Trophoblast cell (in vitro differentiated cells and primary cell): Measurements from ENCODE around the gene NUP153.

Source experiments
- DNase-seq, 2 donors: peaks; one replicate each; pipeline ENCODE4 v3.0.0-alpha.2; 2016
- H2AFZ ChIP-seq: 2 replicates; pipeline ENCODE4 v1.6.1; 2013; ENCODE audit warnings: low read length, moderate library complexity, mild to moderate bottlenecking; ENCODE audit not compliant: insufficient read depth, poor library complexity
- H2AK5ac ChIP-seq: 2 replicates; pipeline ENCODE4 v1.6.1; 2013; ENCODE audit warnings: mild to moderate bottlenecking, low read length
- H2BK120ac ChIP-seq: 2 replicates; pipeline ENCODE4 v1.6.1; 2013; ENCODE audit warnings: low read length, mild to moderate bottlenecking, moderate library complexity; ENCODE audit not compliant: insufficient read depth, poor library complexity
- H2BK12ac ChIP-seq: 2 replicates; pipeline ENCODE4 v1.6.1; 2013; ENCODE audit warnings: mild to moderate bottlenecking, low read length, moderate library complexity
- H2BK5ac ChIP-seq: 2 replicates; pipeline ENCODE4 v1.6.1; 2013; ENCODE audit warnings: low read length, low read depth, moderate library complexity, mild to moderate bottlenecking; ENCODE audit not compliant: poor library complexity
- H3K14ac ChIP-seq: 2 replicates; pipeline ENCODE4 v1.6.1; 2013; ENCODE audit warnings: mild to moderate bottlenecking, low read length
- H3K18ac ChIP-seq: 2 replicates; pipeline ENCODE4 v1.6.1; 2013; ENCODE audit warnings: mild to moderate bottlenecking, low read length
- H3K23ac ChIP-seq: 2 replicates; pipeline ENCODE4 v1.6.1; 2013; ENCODE audit warnings: low read length
- H3K27ac ChIP-seq: 2 replicates; pipeline ENCODE4 v1.5.1; 2013; ENCODE audit warnings: low read depth, mild to moderate bottlenecking, inconsistent platforms, low read length, moderate library complexity
- H3K27me3 ChIP-seq: 2 replicates; pipeline ENCODE4 v1.6.1; 2013; ENCODE audit warnings: inconsistent platforms, mild to moderate bottlenecking, low read length, moderate library complexity; ENCODE audit not compliant: insufficient read depth
- H3K36me3 ChIP-seq, 2 experiments: 1 replicate in 1 of 2; 2 replicates in 1 of 2; pipeline ENCODE4 v1.6.1; 2013; ENCODE audit warnings: low read length in 2 of 2, mild to moderate bottlenecking in 2 of 2, moderate library complexity in 1 of 2; ENCODE audit not compliant: insufficient read depth in 2 of 2, control insufficient read depth in 1 of 2
- H3K4ac ChIP-seq: 2 replicates; pipeline ENCODE4 v1.6.1; 2013; ENCODE audit warnings: low read depth, mild to moderate bottlenecking, low read length, moderate library complexity
- H3K4me1 ChIP-seq, 2 experiments: 1 replicate in 1 of 2; 2 replicates in 1 of 2; pipeline ENCODE4 v1.6.1; 2013; ENCODE audit warnings: low read length in 2 of 2, mild to moderate bottlenecking in 2 of 2, moderate library complexity in 1 of 2; ENCODE audit not compliant: insufficient read depth in 2 of 2, control insufficient read depth in 1 of 2
- H3K4me2 ChIP-seq: 2 replicates; pipeline ENCODE4 v1.6.1; 2013; ENCODE audit warnings: inconsistent platforms, mild to moderate bottlenecking, low read length, moderate library complexity
- H3K4me3 ChIP-seq: 2 replicates; pipeline ENCODE4 v1.5.1; 2013; ENCODE audit warnings: mild to moderate bottlenecking, low read depth, low read length, inconsistent platforms
- H3K79me1 ChIP-seq: one replicate; pipeline ENCODE4 v1.6.1; 2013; ENCODE audit warnings: low read length
- H3K79me2 ChIP-seq: 2 replicates; pipeline ENCODE4 v1.6.1; 2013; ENCODE audit warnings: low read length, mild to moderate bottlenecking; ENCODE audit not compliant: control insufficient read depth, insufficient read depth, poor library complexity
- H3K9ac ChIP-seq: 2 replicates; pipeline ENCODE4 v1.6.1; 2013; ENCODE audit warnings: mild to moderate bottlenecking, low read length
- H3K9me3 ChIP-seq: 2 replicates; pipeline ENCODE4 v1.6.1; 2013; ENCODE audit warnings: low read depth, mild to moderate bottlenecking, control low read depth, inconsistent platforms, low read length; ENCODE audit not compliant: insufficient read depth
- H4K12ac ChIP-seq: 2 replicates; pipeline ENCODE4 v1.6.1; 2013; ENCODE audit warnings: low read depth, mild to moderate bottlenecking, low read length, moderate library complexity
- H4K8ac ChIP-seq: 2 replicates; pipeline ENCODE4 v1.6.1; 2013; ENCODE audit warnings: low read depth, mild to moderate bottlenecking, low read length, moderate library complexity
- H4K91ac ChIP-seq: one replicate; pipeline ENCODE4 v1.6.1; 2013; ENCODE audit warnings: low read depth, mild to moderate bottlenecking, low read length, moderate library complexity
- WGBS: extraction: QIAGEN DNeasy Blood & Tissue Kit; methylation state at CpG from one replicate; pipeline ENCODE4 v1.1.7; 2013; ENCODE audit warnings: missing lambda C conversion rate; ENCODE audit not compliant: insufficient read length, insufficient coverage; ENCODE audit errors: extremely low coverage; 5-methylcytosine and 5-hydroxymethylcytosine counted together

Gene NUP153

DNA sequence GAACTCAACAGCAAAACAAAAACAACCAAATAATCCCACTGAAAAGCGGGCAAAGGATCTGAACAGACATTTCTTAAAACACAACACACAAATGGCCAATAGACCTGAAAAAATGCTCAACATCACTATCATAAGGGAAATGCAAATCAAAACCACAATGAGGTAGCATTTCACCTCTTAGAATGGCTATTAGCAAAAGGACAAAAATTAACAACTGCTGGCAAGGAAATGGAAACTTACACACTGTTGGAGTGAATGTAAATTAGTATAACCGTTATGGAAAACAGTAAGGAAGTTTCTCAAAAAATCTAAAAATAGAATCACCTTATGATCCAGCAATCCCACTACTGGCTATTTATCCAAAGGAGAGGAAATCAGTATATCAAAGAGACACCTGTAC is 85.7 kb downstream of the NUP153 start:
- Histone ChIP-seq H2AK5ac (no peak overlapping the region), H3K23ac (no peak overlapping the region), H3K18ac (no peak overlapping the region), H2AFZ (no peak overlapping the region), H3K4me2 (no peak overlapping the region), H3K9ac (no peak overlapping the region), H2BK5ac (no peak overlapping the region), H3K4ac (no peak overlapping the region), H3K27me3 (no peaks in the 10 kb centered on the region), H3K4me3 (no peak overlapping the region), H3K79me1 (no peaks in the 10 kb centered on the region), H3K36me3 (peaks cover 29 to 30% of the 10 kb centered on the region in 2 experiments), H4K12ac (no peak overlapping the region), H3K79me2 (peaks cover 2% of the 10 kb centered on the region), H2BK120ac (no peak overlapping the region), H3K4me1 (no peaks in the 10 kb centered on the region), H3K27ac (no peak overlapping the region), H3K14ac (no peak overlapping the region), H4K91ac (no peak overlapping the region), H3K9me3 (no peaks in the 10 kb centered on the region), H2BK12ac (no peak overlapping the region), H4K8ac (no peak overlapping the region)
- no CpG with 5 or more reads among the region's 2 CpGs for WGBS
- no peak for DNase-seq

DNA sequence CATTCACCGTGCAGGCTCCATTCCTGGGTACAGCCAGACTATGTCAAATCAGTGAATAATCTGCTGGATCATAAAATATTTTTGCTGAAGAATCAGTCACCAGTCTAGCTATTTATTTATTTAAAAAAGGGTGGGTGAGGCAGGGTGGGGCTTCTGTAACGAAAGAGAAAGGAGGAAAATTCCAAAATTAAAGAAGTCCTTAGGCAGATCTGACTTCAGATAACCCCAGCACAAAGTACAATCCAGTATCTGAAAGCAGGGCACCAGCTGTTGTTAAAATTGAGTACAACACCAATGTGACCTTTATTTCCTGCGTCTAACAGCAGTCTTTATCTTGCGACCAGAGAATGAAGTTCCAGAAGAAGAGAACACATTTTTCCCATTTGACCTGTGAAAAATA is 90.9 kb downstream of the NUP153 start:
- Histone ChIP-seq H3K4me3 (no peak overlapping the region), H3K23ac (no peak overlapping the region)
- no peak for DNase-seq

DNA sequence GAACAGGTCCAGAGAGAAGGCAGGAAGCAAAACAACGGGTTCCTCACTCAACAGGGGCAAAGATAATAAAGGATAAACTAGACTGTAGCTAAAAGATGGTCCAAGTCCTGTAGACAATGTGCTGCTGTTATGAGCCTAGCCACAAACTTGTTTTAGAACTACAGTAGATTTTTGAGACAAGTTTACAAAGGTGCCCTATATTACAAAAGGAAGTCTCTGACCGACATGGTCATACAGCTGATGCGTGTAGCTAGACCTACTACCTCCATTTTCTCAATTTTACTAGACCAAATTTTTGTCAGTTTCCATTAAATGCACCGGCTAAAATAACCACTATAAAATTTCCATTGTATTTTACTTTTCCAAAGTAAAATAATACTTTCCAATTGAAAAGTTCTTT is 94.7 kb downstream of the NUP153 start:
- no peak overlapping the region for H4K8ac ChIP-seq
- no peak overlapping the region for H4K12ac ChIP-seq
- H2BK5ac ChIP-seq: no peak overlapping the region
- no peak overlapping the region for H2AK5ac ChIP-seq
- H3K14ac ChIP-seq: no peak overlapping the region
- no peak overlapping the region for H2AFZ ChIP-seq
- no peak overlapping the region for H3K9ac ChIP-seq
- H3K18ac ChIP-seq: no peak overlapping the region
- no peak overlapping the region for H3K4me3 ChIP-seq
- no peak overlapping the region for H4K91ac ChIP-seq
- H3K9me3 ChIP-seq: no peaks in the 10 kb centered on the region
- H3K27me3 ChIP-seq: no peaks in the 10 kb centered on the region
- DNase-seq: no peak
- no peak overlapping the region for H3K4ac ChIP-seq
- no peak overlapping the region for H3K23ac ChIP-seq
- no peaks in the 10 kb centered on the region for H3K79me2 ChIP-seq
- H3K4me2 ChIP-seq: no peak overlapping the region
- H3K4me1 ChIP-seq: no peaks in the 10 kb centered on the region
- H3K79me1 ChIP-seq: no peaks in the 10 kb centered on the region
- no peak overlapping the region for H3K27ac ChIP-seq
- no peak overlapping the region for H2BK120ac ChIP-seq
- H3K36me3 ChIP-seq: peaks cover 6 to 18% of the 10 kb centered on the region in 2 experiments
- no CpG with 5 or more reads among the region's 4 CpGs for WGBS
- H2BK12ac ChIP-seq: no peak overlapping the region

More for the DNA sequence above, 90.9 kb downstream of the NUP153 start:
- no peaks in the 10 kb centered on the region for H3K9me3 ChIP-seq
- H2BK5ac ChIP-seq: no peak overlapping the region
- H3K4me2 ChIP-seq: no peak overlapping the region
- H3K9ac ChIP-seq: no peak overlapping the region
- H3K36me3 ChIP-seq: peaks cover 13 to 23% of the 10 kb centered on the region in 2 experiments
- H2AFZ ChIP-seq: no peak overlapping the region
- H4K8ac ChIP-seq: no peak overlapping the region
- H3K79me1 ChIP-seq: no peaks in the 10 kb centered on the region
- H2BK12ac ChIP-seq: no peak overlapping the region
- no peak overlapping the region for H2BK120ac ChIP-seq
- no peak overlapping the region for H3K4ac ChIP-seq
- H4K12ac ChIP-seq: no peak overlapping the region
- no peaks in the 10 kb centered on the region for H3K4me1 ChIP-seq
- no peaks in the 10 kb centered on the region for H3K79me2 ChIP-seq
- H3K27me3 ChIP-seq: no peaks in the 10 kb centered on the region
- H3K18ac ChIP-seq: no peak overlapping the region
- no peak overlapping the region for H2AK5ac ChIP-seq
- WGBS: no CpG with 5 or more reads among the region's 4 CpGs
- no peak overlapping the region for H3K14ac ChIP-seq
- no peak overlapping the region for H3K27ac ChIP-seq
- H4K91ac ChIP-seq: no peak overlapping the region

DNA sequence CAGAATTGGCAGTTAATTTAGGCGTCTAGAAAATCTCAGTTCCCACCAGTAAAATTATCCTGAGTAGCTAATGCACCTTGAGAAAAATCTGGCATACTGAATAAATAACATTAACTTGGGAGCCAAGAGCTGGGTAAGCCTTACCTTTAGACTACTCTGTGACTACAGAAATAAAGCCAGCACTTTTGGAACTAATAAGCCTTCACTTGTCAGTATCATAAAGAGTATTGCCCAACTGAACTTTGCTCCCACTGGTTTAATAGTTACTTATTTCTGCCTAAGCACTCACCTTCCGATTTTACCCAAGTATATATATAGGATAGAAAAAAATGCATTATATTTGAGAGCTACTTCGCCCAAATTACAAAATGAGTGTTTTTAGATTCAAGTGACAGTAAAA is 95.9 kb downstream of the NUP153 start:
- no peaks in the 10 kb centered on the region for H3K27me3 ChIP-seq
- no peak overlapping the region for H2BK12ac ChIP-seq
- no CpG with 5 or more reads among the region's 3 CpGs for WGBS
- no peak overlapping the region for H2BK120ac ChIP-seq
- no peaks in the 10 kb centered on the region for H3K79me1 ChIP-seq
- no peak overlapping the region for H2BK5ac ChIP-seq
- no peak overlapping the region for H2AFZ ChIP-seq
- H3K4me1 ChIP-seq: no peaks in the 10 kb centered on the region
- H4K12ac ChIP-seq: no peak overlapping the region
- H3K79me2 ChIP-seq: no peaks in the 10 kb centered on the region
- H3K14ac ChIP-seq: no peak overlapping the region
- H4K91ac ChIP-seq: no peak overlapping the region
- H3K23ac ChIP-seq: no peak overlapping the region
- no peaks in the 10 kb centered on the region for H3K9me3 ChIP-seq
- no peak for DNase-seq
- no peak overlapping the region for H3K4me2 ChIP-seq
- H3K9ac ChIP-seq: no peak overlapping the region
- H3K4me3 ChIP-seq: no peak overlapping the region
- no peak overlapping the region for H3K18ac ChIP-seq
- H2AK5ac ChIP-seq: no peak overlapping the region
- no peak overlapping the region for H3K27ac ChIP-seq
- no peak overlapping the region for H4K8ac ChIP-seq
- H3K4ac ChIP-seq: no peak overlapping the region
- H3K36me3 ChIP-seq: peaks cover 0 to 11% of the 10 kb centered on the region in 2 experiments
